Activated gamma-delta T cell (primary cell): ENCODE data around the gene CDS1.
A peak's percentile ranks its signal among the peaks of the same experiment; 100 is the strongest.
"Not testable (repeated sequence)": the region's sequence is repeated elsewhere in the genome, so short reads cannot be mapped to it uniquely, and the experiment has no call there.

ENCODE experiments used
- DNase-seq: peaks from one replicate; lab custom pipeline; 2025; lab: John Stamatoyannopoulos, UW
- total RNA-seq, 2 donors: gene quantifications; one replicate each; lab custom pipeline; 2026; lab: John Stamatoyannopoulos, UW

The CDS1 gene
- 0.82 to 0.87 reads per million in 2 donors for total RNA-seq

DNA sequence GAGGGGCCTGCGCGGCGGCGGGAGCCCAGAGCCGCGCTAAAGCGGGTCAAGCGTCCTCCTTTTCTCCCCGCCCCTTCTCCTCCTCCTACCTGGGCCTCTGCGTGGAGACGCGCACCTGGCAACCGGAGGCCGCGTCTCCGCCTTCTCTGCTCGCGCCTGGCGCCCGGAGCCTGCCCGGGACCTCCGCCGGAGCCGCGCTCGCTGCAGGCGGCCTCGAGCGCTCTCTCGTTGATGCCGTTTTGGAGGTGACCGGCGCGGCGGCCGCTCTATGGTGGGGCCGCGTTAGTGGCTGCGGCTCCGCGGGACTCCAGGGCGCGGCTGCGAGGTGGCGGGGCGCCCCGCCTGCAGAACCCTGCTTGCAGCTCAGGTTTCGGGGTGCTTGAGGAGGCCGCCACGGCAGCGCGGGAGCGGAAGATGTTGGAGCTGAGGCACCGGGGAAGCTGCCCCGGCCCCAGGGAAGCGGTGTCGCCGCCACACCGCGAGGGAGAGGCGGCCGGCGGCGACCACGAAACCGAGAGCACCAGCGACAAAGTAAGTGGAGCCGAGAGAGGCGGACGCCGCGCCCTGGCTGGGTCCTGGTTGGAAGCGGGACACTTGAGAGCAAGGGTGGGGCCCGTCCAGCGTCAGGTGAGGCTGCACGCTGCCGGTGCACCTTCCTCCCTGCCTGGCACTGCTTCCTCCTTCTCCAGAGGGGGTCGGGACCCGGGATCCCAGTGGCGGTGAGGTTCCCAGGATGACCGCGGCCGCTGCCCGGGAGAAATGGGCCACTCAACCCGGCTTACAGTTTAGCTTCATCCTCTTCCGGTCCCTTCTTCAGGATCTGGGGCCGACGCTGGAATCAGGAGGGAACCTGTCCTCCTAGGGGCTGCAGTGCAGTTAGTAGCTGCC is at the start of gene CDS1:
Gene CDS1 (plus strand): TSS at position 140 of the 888 bp plus-strand sequence. CDS start 275 bp downstream, at position 415.
- peak; percentile 23 for DNase-seq

DNA sequence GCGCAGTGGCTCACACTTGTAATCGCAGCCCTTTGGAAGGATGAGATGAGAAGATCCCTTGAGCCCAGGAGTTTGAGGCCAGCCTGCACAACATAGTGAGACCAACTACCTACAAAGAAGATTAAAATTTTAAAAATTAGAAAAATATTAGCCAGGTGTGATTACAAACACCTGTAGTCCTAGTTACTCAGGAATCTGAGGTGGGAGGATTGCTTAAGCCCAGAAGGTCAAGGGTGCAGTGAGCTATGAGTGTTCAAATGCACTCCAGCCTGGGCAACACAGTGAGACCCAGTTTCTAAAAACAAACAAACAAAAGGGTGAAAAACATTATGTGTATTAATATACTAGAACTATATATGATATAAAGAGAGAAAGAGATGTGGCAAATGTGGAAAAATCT is 47.0 kb upstream of the CDS1 start:
- no peak for DNase-seq

DNA sequence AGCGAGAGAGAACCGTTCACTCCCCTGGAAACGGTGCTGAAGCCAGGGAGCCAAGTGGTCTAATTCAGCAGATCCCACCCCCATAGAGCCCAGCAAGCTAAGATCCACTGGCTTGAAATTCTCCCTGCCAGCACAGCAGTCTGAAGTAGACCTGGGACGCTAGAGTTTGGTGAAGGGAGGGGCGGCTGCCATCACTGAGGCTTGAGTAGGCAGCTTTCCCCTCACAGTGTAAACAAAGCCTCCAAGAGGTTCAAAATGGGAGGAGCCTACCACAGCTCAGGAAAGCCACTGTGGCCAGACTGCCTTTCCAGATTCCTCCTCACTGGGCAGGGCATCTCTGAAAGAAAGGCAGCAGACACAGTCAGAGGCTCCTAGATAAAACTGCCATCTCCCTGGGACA is 37.8 kb upstream of the CDS1 start:
- DNase-seq = no peak

DNA sequence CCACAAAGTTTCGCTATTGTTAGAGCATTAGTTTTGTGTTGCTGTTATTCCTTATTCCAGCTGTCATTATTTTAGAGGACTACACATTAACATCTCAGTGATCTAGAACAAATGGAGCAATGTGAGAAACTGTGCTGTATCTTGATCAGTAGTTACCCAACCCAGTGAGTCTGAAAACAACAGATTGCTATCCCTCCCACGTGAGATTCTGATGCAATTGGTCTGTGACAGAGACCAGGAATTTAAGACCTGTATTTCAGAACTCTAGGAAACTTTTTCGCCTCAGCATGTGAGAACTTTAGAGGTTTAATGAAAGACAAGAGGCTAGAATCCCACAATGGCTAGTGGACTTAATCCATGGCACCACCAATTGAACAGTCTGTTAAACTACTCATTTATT is 35.7 kb upstream of the CDS1 start:
- no peak for DNase-seq

DNA sequence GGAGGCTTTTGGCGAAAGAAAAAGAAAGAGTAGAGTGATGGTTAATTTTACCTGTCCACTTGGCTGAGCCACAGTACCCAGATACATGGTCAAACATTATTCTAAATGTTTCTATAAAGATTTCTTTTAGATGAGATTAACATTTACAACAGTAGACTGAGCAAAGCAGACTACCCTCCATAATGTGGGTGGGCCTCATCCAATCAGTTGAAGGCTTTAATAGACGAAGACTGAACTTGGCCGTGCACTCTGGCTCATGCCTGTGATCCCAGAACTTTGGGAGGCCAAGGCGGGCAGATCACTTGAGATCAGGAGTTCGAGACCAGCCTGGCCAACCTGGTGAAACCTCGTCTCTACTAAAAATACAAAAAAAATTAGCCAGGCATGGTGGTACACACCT is 33.7 kb upstream of the CDS1 start:
- not testable (repeated sequence) for DNase-seq

DNA sequence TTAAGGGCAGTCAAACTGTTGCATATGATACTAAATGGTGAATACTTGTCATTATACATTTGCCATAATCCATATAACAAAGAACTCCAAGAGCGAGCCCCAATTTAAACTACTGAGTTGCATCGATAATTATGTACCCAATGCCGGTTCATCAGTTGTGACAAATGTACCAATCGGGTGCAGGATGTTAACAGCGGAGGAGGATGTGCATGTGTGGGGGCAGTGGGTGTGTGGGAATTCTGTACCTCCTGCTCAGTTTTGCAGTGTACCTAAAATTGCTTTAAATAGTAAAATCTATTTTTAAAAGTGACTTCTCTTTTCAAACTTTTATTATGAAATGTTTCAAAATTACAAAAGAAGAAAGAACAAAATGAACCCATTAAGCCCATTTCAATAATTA is 20.8 kb upstream of the CDS1 start:
- no peak for DNase-seq

DNA sequence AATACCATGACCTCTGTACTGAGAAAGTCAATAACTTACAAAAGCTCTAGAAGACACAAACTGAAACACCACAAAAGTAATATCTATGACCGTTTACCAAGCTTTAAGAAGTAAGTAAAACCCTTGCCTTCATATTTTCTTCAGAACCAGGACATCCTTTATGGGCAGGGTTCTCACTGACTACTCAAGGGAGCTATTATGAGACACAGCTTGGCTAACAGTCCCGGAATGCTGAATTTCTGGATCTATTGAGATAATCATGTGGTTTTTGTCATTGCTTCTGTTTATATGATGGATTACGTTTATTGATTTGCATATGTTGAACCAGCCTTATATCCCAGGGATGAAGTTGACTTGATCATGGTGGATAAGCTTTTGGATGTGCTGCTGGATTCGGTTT is 19.9 kb upstream of the CDS1 start:
- DNase-seq = no peak

DNA sequence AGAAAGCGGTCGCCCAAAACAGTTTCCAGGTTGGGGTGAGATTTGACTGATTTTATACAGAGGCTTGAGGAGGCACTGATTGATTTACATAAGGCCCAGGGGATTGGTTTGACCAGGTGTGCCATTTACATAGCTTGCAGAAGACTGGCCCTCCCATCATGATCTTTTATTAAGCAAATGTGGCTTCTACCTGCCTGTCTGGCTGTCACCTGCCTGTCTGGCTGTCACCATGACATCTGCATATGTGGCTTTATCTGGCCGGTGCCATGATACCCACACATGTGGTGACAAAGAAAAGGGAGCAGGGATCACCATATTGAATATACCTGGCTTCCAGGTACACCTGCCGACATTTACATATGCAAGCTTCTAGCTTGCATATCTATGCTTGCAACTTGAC is 17.0 kb upstream of the CDS1 start:
- DNase-seq = no peak

DNA sequence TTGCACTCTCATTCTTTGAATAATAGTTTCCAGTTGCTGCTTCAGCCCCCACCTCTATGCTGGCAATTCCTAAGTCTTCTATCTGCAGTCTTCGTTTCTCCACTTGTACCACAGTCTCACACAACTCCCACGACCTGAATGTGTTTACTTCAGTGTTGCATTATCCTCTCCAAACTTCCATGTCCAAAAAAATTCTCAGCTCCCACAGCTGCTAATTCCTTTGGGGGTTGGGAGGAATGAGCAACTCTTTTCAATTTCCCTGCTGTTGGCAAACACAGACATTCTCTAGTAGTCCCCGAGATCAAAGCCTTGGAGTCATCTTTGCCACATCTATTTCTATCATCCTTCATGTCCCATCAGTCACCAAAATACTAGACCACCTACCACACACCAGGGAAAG is 14.4 kb upstream of the CDS1 start:
- DNase-seq = no peak

DNA sequence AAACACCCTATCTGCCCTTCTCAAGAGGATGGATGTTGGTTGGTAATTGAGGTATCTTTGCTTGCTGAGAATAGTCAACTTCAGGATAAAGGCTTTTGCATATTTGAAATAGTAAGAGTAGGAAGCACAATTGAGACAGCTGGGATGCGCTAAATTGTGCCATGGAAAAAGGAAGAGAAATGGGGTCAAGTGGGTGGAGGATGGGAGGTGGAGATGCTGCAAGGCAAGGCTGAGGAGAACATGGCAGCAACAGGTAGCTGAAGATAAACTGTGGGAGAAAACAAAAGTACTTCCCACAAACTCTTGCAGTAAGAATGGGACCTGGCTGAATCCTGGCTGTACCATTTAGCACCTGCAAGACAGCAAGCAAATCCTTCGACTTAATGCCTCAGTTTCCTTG is 13.9 kb upstream of the CDS1 start:
- no peak for DNase-seq

DNA sequence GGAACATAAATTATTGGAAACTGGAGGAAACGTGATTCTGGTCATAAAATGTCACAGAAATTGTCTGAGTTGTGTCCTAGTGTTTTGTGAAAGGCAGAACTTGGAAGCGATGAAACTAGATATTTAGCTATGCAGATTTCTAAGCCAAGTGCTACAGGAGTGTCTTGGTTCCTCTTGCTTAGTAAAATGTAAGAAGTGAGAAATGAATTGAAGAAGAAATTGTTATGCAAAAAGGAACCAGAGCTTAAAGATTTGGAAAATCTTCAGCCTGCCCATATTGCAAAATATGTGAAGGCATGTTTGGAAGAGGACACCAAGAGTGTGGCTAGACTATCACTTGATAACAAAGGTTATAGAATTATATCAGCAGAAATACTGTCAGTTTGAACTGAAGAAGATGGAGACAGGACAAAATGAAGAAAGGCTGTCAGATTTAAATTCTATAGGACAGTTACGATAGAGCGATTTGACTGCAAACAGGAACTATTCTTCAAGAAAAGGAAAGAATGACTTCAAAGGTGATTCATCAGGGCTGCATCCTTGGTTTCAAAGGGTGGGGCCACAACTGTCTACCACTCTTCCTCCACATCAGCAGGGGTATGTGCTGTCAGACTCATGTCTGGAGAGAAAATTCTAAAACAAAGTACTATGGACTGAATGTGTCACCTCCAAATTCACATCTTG is 9.4 kb upstream of the CDS1 start:
- DNase-seq = no peak

DNA sequence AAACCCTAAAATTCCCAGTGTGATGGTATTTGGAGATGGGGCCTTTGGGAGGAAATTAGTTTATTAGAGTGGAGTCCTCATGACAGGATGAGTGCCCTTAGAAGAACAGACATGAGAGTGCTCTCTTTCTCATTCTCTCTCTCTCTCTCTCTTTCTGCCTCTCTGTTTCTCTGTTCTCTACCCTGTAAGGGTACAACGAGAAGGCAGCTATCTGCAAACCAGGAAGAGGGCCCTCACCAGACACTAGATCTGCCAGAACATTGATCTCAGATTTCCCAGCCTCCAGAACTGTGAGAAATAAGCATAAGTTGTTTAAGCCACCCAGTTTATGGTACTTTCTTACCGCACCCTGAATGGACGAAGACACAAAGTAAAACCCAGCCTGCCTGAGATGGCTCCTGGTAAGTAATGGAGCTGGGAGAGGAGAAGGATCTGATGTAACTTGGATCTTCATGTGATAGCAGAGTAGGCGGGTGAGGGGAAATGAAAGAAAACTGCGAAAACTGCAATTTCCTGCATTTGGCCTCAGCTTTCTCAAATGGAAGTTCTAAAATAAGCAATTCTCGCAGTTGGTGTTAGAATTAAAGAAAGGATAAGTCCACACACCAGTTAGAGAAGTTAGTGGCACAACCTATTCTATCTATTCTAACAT is 8.7 kb upstream of the CDS1 start:
- no peak for DNase-seq

DNA sequence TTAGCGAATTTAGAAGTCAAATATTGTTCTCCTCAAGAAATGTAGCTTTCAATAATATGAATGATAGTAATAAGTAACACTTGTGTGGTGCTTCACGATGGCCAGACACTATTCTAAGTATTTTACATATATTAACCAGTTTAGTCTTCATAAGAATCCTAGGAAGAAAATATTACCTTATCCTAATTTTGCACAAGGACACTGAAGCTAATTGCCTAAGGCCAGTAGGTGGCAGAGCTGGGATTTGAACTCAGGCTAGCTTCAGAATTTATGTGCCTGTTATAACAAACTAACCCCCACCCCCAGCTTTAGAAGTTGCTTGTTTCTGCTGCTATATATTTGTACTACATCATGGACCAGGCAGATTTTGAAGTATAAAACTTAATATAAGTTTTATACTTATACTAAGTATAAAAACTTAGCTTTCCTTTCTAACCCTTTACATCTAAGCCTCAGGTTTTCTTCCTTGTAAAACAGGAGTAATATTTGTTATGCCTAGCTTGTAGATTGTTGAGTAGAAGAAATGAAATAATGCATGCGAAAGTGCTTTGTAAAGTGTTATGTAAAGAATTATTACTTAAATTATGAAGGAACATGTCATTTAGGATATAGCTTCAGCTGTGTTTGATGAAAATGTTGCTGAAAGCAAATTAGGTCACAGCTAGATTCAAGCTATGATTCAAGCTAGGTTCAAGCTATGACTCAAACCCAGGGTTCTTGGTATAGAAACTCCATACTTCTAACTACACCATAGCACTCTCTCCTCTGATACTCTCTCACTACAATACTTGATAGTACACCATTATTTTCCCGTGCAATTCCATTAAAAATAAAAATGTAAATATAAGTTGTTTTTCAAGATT is 4.2 kb upstream of the CDS1 start:
- DNase-seq = no peak

DNA sequence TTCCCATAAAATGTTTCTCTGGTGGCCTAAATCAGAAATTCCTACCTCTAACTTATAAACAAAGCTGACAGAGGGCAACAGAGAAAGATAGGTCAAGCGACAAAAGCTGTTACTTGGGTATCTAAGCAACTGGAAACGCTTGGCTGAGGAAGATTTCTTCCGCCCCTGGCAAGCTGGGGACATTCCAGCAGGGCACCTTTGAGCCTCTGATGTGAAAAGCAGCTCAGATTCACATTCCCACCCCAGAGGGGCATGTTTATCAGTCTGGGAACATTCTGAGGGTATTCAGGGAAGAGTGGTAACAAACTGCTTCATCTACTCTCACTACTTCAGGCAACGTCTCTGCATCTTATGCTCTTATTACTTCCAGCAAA is 3.5 kb upstream of the CDS1 start:
- no peak for DNase-seq

DNA sequence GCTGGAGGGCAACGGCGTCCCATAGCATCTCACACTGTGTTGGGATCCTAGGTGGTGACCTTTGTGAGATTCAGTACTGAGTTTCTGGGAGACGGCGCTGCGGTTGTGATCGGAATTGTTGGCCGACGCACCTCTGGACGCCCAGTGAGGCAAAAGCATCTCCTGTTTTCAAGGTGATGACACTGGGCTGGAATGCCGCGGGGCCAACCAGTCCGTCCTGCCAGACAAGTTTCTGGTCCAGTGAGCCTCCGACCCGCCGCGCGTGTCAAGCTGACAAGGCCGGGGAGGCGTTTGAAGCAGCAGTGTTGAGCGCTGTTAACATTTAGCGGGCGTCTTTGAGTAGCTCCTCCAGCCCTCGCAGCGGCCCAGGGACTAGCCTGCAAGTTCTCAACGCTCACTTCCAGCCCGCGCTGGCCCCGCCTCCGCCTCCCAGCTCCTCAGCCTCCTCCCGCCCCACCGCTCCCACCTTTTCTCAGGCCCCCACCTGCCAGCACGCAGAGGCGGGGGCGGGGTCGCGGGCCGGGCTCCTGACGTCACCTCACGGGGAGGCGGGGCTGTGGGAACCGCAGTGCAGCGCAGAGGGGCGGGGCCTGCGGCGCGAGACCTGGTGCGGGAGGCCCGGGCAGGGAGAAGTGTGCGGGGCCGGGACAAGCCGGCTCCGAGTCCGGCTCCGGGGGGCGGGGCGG is 482 bp upstream of the CDS1 start:
- peak; percentile 59 for DNase-seq

DNA sequence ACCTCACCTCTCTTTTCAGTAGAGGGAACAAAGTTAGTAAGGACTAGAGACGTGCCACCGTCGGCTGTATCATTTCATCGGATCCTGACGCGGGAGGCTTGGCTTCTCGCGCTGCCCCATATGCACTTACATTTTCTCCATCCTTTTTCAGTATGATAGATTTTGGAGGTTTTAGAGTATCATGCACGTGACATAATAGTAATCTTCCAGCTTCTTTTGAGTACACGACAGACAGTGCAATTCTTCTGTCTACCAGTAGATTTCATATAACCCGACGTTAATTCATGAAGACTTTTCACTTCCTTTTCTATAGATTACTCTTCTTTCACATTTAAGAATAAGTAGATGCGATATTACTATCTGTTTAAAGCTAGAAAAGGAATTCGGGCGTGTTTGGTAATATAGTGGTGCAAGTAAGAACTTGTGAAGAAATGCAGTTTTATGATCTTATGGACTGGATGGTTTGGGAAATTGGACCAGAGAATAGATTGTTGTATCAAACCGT is 1.0 kb downstream of the CDS1 start:
- DNase-seq = no peak

DNA sequence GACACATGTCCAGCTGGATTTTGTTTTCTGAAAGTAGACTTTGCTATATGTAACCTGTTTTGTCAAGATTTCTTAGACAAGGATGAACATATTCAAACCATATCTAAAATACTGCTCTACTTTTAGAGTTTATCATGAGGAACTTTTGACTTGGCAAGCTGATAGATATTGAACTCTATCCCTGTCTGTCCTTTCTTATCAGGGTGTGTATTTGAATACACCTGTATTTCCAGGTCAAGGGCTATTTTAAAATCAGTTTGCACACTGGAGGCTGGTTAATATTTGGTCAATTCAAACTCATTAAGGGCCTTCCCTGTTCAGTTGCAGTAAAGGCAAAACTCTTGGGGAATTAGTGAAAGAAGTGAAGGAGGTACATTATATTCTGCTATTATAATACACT is 2.3 kb downstream of the CDS1 start:
- DNase-seq = no peak

DNA sequence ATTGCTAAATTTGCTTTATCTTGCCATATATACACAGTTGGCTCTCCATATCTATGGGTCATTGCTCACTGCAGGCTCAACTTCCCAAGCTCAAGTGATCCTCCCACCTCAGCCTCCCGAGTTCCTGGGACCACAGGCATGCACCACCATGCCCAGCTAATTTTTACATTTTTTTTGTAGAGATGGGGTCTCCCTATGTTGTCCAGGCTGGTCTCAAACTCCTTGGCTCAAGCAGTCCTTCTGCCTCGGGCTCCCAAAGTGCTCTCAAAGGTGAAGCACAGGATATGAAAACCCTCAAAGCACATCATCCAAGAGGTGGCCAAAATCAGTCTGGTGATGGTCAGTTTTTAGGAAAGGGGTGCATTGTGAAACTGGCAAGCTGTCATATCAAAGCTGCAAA is 11.8 kb downstream of the CDS1 start:
- DNase-seq = no peak

DNA sequence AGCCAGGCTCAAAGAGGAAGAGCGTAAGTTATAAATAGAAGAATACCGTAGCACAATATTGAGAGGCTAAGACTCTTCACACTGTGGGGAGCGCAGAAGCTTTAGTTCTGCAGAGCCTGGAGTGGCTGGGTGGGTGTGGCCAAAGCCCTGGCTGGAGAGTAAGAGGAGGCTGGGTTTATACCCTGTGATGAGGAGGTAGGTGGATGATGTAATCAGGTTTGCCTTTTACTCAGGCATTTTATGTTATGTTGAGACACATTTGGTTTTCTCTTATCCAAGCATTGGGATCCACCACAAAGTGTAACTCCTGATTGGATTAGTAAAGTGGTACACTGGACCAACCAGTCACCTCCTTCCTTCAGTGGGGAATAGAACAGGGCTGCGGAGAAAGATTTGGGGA is 13.9 kb downstream of the CDS1 start:
- DNase-seq = no peak

DNA sequence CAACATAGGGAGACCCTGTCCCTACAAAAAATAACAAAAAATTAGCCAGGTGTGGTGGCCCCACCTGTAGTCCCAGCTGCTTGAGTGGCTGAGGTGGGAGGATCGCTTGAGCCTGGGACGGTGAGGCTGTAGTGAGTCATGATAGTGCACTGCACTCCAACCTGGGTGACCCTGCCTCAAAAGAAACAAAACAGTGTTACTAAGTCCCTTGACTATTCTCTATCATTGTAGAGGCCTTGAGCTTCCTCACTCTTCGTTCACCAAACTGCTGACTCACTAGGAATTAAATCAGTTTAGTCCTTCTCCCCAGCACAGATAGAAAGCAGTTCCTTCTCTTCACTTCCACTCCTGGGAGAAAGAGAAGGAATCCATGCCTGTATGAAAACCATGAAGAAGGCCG is 14.5 kb downstream of the CDS1 start:
- no peak for DNase-seq

DNA sequence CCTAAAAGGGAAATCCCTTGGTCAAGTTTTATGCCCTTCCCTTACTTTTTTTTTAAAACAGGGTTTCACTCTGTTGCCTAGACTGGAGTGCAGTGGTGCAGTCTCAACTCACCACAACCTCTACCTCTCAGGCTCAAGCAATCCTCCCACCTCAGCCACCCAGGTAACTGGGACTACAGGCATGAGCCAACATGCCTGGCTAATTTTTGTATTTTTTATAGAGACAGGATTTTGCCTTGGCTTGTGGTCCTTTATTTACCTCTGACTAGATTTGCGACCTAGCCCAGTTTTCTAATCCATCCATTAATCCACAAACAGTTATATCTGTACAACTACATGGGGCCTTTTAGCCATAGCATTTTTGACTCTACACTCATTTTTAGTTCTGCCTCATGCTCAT is 23.7 kb downstream of the CDS1 start:
- no peak for DNase-seq
